Measurements from ENCODE around the gene MKRN1.

MKRN1 gene

GRCh38 chr7:140435252-140435895 lies 43.9 kb downstream of the MKRN1 start:
- no peaks in the 10 kb centered on the region for H4K20me1 ChIP-seq (ENCODE audit: control insufficient read depth, insufficient read depth, low read depth, low read length)
- H3K36me3 ChIP-seq (ENCODE audit: control insufficient read depth, low read length), result no peaks in the 10 kb centered on the region
- H3K79me2 ChIP-seq (ENCODE audit: control insufficient read depth, low read length), result no peaks in the 10 kb centered on the region
- no peaks in the 10 kb centered on the region for H3K9me2 ChIP-seq (replicated peaks; ENCODE audit: control insufficient read depth, low read length)
- no peaks in the 10 kb centered on the region for H3K4me1 ChIP-seq (ENCODE audit: control insufficient read depth, low read length)
- H3K9me3 ChIP-seq (ENCODE audit: control insufficient read depth, insufficient read depth, low read length), result no peaks in the 10 kb centered on the region
- H3K27me3 ChIP-seq (ENCODE audit: control insufficient read depth, low read length), result no peaks in the 10 kb centered on the region
- no peak overlapping the region for H3K27ac ChIP-seq (ENCODE audit: low read depth, low read length)
- H3K4me3 ChIP-seq (ENCODE audit: low read length), result no peak overlapping the region
- H3F3A ChIP-seq (ENCODE audit: control insufficient read depth, insufficient read depth), result no peaks in the 10 kb centered on the region
- TF ChIP-seq EZH2phosphoT487 (IDR thresholded peaks at IDR 0.05; ENCODE audit: borderline replicate concordance, low read length), result no peak
- no peak for TF ChIP-seq CTCF (IDR thresholded peaks at IDR 0.05; ENCODE audit: low read depth, low read length, poor library complexity, severe bottlenecking)
- no peak overlapping the region for H3K4me2 ChIP-seq (ENCODE audit: low read length)

- H3K4me1 ChIP-seq (ENCODE audit: control insufficient read depth, low read length), result no peaks in the 10 kb centered on the region
- no peaks in the 10 kb centered on the region for H4K20me1 ChIP-seq (ENCODE audit: control insufficient read depth, insufficient read depth, low read depth, low read length)
- no peaks in the 10 kb centered on the region for H3K9me2 ChIP-seq (replicated peaks; ENCODE audit: control insufficient read depth, low read length)
- H3K79me2 ChIP-seq (ENCODE audit: control insufficient read depth, low read length), result no peaks in the 10 kb centered on the region
- TF ChIP-seq EZH2phosphoT487 (IDR thresholded peaks at IDR 0.05; ENCODE audit: borderline replicate concordance, low read length) (no peak), CTCF (IDR thresholded peaks at IDR 0.05; ENCODE audit: low read depth, low read length, poor library complexity, severe bottlenecking) (no peak)
- no peak overlapping the region for H3K4me3 ChIP-seq (ENCODE audit: low read length)
- H3K4me2 ChIP-seq (ENCODE audit: low read length), result no peak overlapping the region
- no peaks in the 10 kb centered on the region for H3F3A ChIP-seq (ENCODE audit: control insufficient read depth, insufficient read depth)
- H3K9me3 ChIP-seq (ENCODE audit: control insufficient read depth, insufficient read depth, low read length), result no peaks in the 10 kb centered on the region
- H3K27me3 ChIP-seq (ENCODE audit: control insufficient read depth, low read length), result no peaks in the 10 kb centered on the region
- no peak overlapping the region for H3K27ac ChIP-seq (ENCODE audit: low read depth, low read length)
- no peaks in the 10 kb centered on the region for H3K36me3 ChIP-seq (ENCODE audit: control insufficient read depth, low read length)
Measured at GRCh38 chr7:140433396-140433795, 45.9 kb downstream of the MKRN1 start.

- Histone ChIP-seq H3K27ac (ENCODE audit: low read depth, low read length) (no peak overlapping the region), H3K27me3 (ENCODE audit: control insufficient read depth, low read length) (no peaks in the 10 kb centered on the region), H3K79me2 (ENCODE audit: control insufficient read depth, low read length) (no peaks in the 10 kb centered on the region), H3K4me1 (ENCODE audit: control insufficient read depth, low read length) (no peaks in the 10 kb centered on the region), H3F3A (ENCODE audit: control insufficient read depth, insufficient read depth) (no peaks in the 10 kb centered on the region), H4K20me1 (ENCODE audit: control insufficient read depth, insufficient read depth, low read depth, low read length) (no peaks in the 10 kb centered on the region), H3K9me3 (ENCODE audit: control insufficient read depth, insufficient read depth, low read length) (no peaks in the 10 kb centered on the region), H3K4me2 (ENCODE audit: low read length) (no peak overlapping the region), H3K36me3 (ENCODE audit: control insufficient read depth, low read length) (no peaks in the 10 kb centered on the region), H3K9me2 (replicated peaks; ENCODE audit: control insufficient read depth, low read length) (no peaks in the 10 kb centered on the region), H3K4me3 (ENCODE audit: low read length) (no peak overlapping the region)
- no peak for TF ChIP-seq CTCF (IDR thresholded peaks at IDR 0.05; ENCODE audit: low read depth, low read length, poor library complexity, severe bottlenecking)
- TF ChIP-seq EZH2phosphoT487 (IDR thresholded peaks at IDR 0.05; ENCODE audit: borderline replicate concordance, low read length), result no peak
Measured at GRCh38 chr7:140426130-140426529, 53.2 kb downstream of the MKRN1 start.

Data from DOHH2 (cell line).